HepG2 (cell line): ENCODE data around the gene PRR11. TPM values are rescaled to one million over a fixed set of nuclear protein-coding genes. Genes with fewer than 3 reads are reported as not detected.

Experiments
- ARNTL ChIP-seq: sonication (generic); formaldehyde crosslinking; IDR thresholded peaks from 2 replicates; pipeline ENCODE4 v1.4.0; 2020; ENCODE audit warnings: mild to moderate bottlenecking, missing genetic modification reagents
- FOXA3 ChIP-seq: IDR thresholded peaks from 2 replicates; pipeline ENCODE4 v1.6.1; 2016; ENCODE audit warnings: missing genetic modification reagents, missing compliant biosample characterization
- GRHL1 ChIP-seq: sonication (generic); formaldehyde crosslinking; conservative IDR thresholded peaks from 2 replicates; pipeline ENCODE4 v1.8.0; 2022; ENCODE audit warnings: missing genetic modification reagents
- HMGA1 ChIP-seq: sonication (generic); formaldehyde crosslinking; conservative IDR thresholded peaks from 2 replicates; pipeline ENCODE4 v1.4.0; 2020; ENCODE audit warnings: missing genetic modification reagents
- HNRNPL ChIP-seq: fragments of 200-400 bp; formaldehyde crosslinking; IDR thresholded peaks from 2 replicates; pipeline ENCODE4 v1.6.1; 2017; ENCODE audit warnings: mild to moderate bottlenecking, low read depth, low read length
- HNRNPUL1 ChIP-seq: fragments of 200-400 bp; formaldehyde crosslinking; IDR thresholded peaks from 2 replicates; pipeline ENCODE4 v1.6.1; 2017; ENCODE audit warnings: low read depth, mild to moderate bottlenecking, low read length, moderate library complexity
- LBX2 ChIP-seq: sonication (generic); formaldehyde crosslinking; IDR thresholded peaks from 2 replicates; pipeline ENCODE4 v1.5.0; 2020; ENCODE audit warnings: missing genetic modification reagents, mild to moderate bottlenecking, borderline replicate concordance
- MTERF4 ChIP-seq: sonication (generic); formaldehyde crosslinking; IDR thresholded peaks from 2 replicates; pipeline ENCODE4 v1.8.0; 2023; ENCODE audit warnings: mild to moderate bottlenecking, missing genetic modification reagents
- PREB ChIP-seq: sonication (generic); formaldehyde crosslinking; IDR thresholded peaks from 2 replicates; pipeline ENCODE4 v1.4.0; 2020; ENCODE audit warnings: missing genetic modification reagents
- RFXAP ChIP-seq: sonication (generic); formaldehyde crosslinking; IDR thresholded peaks from 2 replicates; pipeline ENCODE4 v1.4.0; 2020; ENCODE audit warnings: missing genetic modification reagents, borderline replicate concordance
- SAFB2 ChIP-seq: sonication (generic); formaldehyde crosslinking; IDR thresholded peaks from 2 replicates; pipeline ENCODE4 v1.5.1; 2020; ENCODE audit warnings: missing genetic modification reagents, low read depth, mild to moderate bottlenecking, borderline replicate concordance
- SAP130 ChIP-seq: IDR thresholded peaks from 2 replicates; pipeline ENCODE4 v1.6.1; 2016; ENCODE audit warnings: low read depth
- SNAI1 ChIP-seq: sonication (generic); formaldehyde crosslinking; IDR thresholded peaks from 2 replicates; pipeline ENCODE4 v1.5.0; 2020; ENCODE audit warnings: mild to moderate bottlenecking, missing genetic modification reagents, borderline replicate concordance
- SRY ChIP-seq: sonication (generic); formaldehyde crosslinking; IDR thresholded peaks from 2 replicates; pipeline ENCODE4 v1.8.0; 2022; ENCODE audit warnings: mild to moderate bottlenecking, missing genetic modification reagents
- YEATS2 ChIP-seq: sonication (generic); formaldehyde crosslinking; IDR thresholded peaks from 2 replicates; pipeline ENCODE4 v1.4.0; 2020; ENCODE audit warnings: missing genetic modification reagents, borderline replicate concordance
- ZNF274 ChIP-seq: sonication (generic); formaldehyde crosslinking; IDR thresholded peaks from 2 replicates; pipeline ENCODE4 v1.5.1; 2020; ENCODE audit warnings: mild to moderate bottlenecking, missing genetic modification reagents
- ZNF503 ChIP-seq: sonication (generic); formaldehyde crosslinking; IDR thresholded peaks from 2 replicates; pipeline ENCODE4 v1.4.0; 2020; ENCODE audit warnings: missing genetic modification reagents
- ZNF768 ChIP-seq: sonication (generic); formaldehyde crosslinking; IDR thresholded peaks from 2 replicates; pipeline ENCODE4 v1.4.0; 2020; ENCODE audit warnings: missing genetic modification reagents
- polyA plus RNA-seq, 8 experiments: library from polyadenylated mRNA; depleted of rRNA in 3 of 8; stranded (reverse) in 7 of 8; unstranded in 1 of 8; fragments of >200 nt; fragmentation: Illumina TruSeq in 4 of 8; extraction: Trizol in 4 of 8; gene quantifications; 2 replicates each; pipeline versions ENCODE4 v1.2.1 to v1.2.3, GENCODE V29; 2011 to 2016; ENCODE audit warnings: low read depth in 4 of 8, missing spikeins in 1 of 8, mixed read lengths in 1 of 8; ENCODE audit not compliant: insufficient read depth in 1 of 8
- total RNA-seq, 5 experiments: library from RNA; depleted of rRNA; stranded (reverse); fragments of >200 nt; fragmentation: Illumina TruSeq; extraction: Trizol; gene quantifications; 2 replicates each; pipeline ENCODE4 v1.2.3, GENCODE V29; 2016; ENCODE audit warnings: low read depth in 1 of 5
- TF ChIP-seq, protein P1 (sequence below): sonication (generic); formaldehyde crosslinking; IDR thresholded peaks from 2 replicates; pipeline ENCODE4 v1.5.0; 2020; ENCODE audit warnings: missing genetic modification reagents
- TF ChIP-seq, protein P2 (sequence below): sonication (generic); formaldehyde crosslinking; IDR thresholded peaks from 2 replicates; pipeline ENCODE4 v1.5.1; 2020; ENCODE audit warnings: mild to moderate bottlenecking, missing genetic modification reagents, borderline replicate concordance

Gene PRR11
- total and polyA plus RNA-seq, 2 of the 13 experiments (the other 11 are each of a cell fraction or from before 2014, with no cell fraction given), result 35.7 to 39.2 TPM

GRCh38 chr17:59154721-59155438 is 666 bp upstream of the PRR11 start, which contains the start of gene SKA2 (continued):
- TF ChIP-seq HNRNPL (peak; percentile 53; the same call in 1 of the 2 replicates), MTERF4 (peak; percentile 87; the same call in 1 of the 2 replicates), ARNTL (CRISPR knock-in tag) (0 out of 2 replicates have a peak, but pooled peaks have one; percentile 68), SRY (CRISPR knock-in tag) (peak; percentile 97), ZNF274 (CRISPR knock-in tag) (no peak; the same call in none of the 2 replicates), PREB (CRISPR knock-in tag) (no peak), SAP130 (CRISPR knock-in tag) (peak; percentile 16), ZNF503 (CRISPR knock-in tag) (no peak), RFXAP (peak; percentile 97), LBX2 (0 out of 2 replicates have a peak, but pooled peaks have one; percentile 32), GRHL1 (no peak), ZNF768 (no peak), HMGA1 (no peak), FOXA3 (peak; percentile 57; the same call in 1 of the 2 replicates), HNRNPUL1 (no peak), YEATS2 (CRISPR knock-in tag) (peak; percentile 90), SAFB2 (no peak; the same call in 1 of the 2 replicates), SNAI1 (no peak)
- TF ChIP-seq, protein P1, sequence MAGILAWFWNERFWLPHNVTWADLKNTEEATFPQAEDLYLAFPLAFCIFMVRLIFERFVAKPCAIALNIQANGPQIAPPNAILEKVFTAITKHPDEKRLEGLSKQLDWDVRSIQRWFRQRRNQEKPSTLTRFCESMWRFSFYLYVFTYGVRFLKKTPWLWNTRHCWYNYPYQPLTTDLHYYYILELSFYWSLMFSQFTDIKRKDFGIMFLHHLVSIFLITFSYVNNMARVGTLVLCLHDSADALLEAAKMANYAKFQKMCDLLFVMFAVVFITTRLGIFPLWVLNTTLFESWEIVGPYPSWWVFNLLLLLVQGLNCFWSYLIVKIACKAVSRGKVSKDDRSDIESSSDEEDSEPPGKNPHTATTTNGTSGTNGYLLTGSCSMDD, result no peak
- TF ChIP-seq, protein P2, sequence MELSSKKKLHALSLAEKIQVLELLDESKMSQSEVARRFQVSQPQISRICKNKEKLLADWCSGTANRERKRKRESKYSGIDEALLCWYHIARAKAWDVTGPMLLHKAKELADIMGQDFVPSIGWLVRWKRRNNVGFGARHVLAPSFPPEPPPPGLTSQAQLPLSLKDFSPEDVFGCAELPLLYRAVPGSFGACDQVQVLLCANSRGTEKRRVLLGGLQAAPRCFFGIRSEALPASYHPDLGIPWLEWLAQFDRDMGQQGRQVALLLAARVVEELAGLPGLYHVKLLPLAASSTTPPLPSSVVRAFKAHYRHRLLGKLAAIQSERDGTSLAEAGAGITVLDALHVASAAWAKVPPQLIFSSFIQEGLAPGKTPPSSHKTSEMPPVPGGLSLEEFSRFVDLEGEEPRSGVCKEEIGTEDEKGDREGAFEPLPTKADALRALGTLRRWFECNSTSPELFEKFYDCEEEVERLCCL (CRISPR knock-in tag), result peak; percentile 85; the same call in 1 of the 2 replicates
